ENCODE measurements around the gene CLEC3B.

CLEC3B gene

GRCh38 chr3:44993471-44994205 is 32.5 kb upstream of the CLEC3B start:
- no peak for TF ChIP-seq CTCF (IDR thresholded peaks at IDR 0.05; ENCODE audit: control insufficient read depth, insufficient read depth, low read depth, low read length, missing control alignments)
- H3K4me3 ChIP-seq (ENCODE audit: control insufficient read depth, low read depth, low read length): no peak overlapping the region
- DNase-seq (ENCODE audit: low read depth): no peak

GRCh38 chr3:44995142-44995770 is 30.8 kb upstream of the CLEC3B start:
- TF ChIP-seq CTCF (IDR thresholded peaks at IDR 0.05; ENCODE audit: control insufficient read depth, insufficient read depth, low read depth, low read length, missing control alignments): no peak
- DNase-seq (ENCODE audit: low read depth): no peak
- H3K4me3 ChIP-seq (ENCODE audit: control insufficient read depth, low read depth, low read length): no peak overlapping the region

- TF ChIP-seq CTCF (IDR thresholded peaks at IDR 0.05; ENCODE audit: control insufficient read depth, insufficient read depth, low read depth, low read length, missing control alignments): no peak
- DNase-seq (ENCODE audit: low read depth): no peak
- H3K4me3 ChIP-seq (ENCODE audit: control insufficient read depth, low read depth, low read length): no peak overlapping the region
Measured at GRCh38 chr3:44996556-44996969, 29.5 kb upstream of the CLEC3B start.

GRCh38 chr3:44999782-45000181 is 26.3 kb upstream of the CLEC3B start:
- no peak for TF ChIP-seq CTCF (IDR thresholded peaks at IDR 0.05; ENCODE audit: control insufficient read depth, insufficient read depth, low read depth, low read length, missing control alignments)
- no peak for DNase-seq (ENCODE audit: low read depth)

GRCh38 chr3:45000823-45001222 is 25.3 kb upstream of the CLEC3B start:
- TF ChIP-seq CTCF (IDR thresholded peaks at IDR 0.05; ENCODE audit: control insufficient read depth, insufficient read depth, low read depth, low read length, missing control alignments): no peak
- DNase-seq (ENCODE audit: low read depth): no peak

More at GRCh38 chr3:44999782-45000181, 26.3 kb upstream of the CLEC3B start:
- no peak overlapping the region for H3K4me3 ChIP-seq (ENCODE audit: control insufficient read depth, low read depth, low read length)

GRCh38 chr3:45001738-45002137 is 24.4 kb upstream of the CLEC3B start:
- DNase-seq (ENCODE audit: low read depth): no peak
- H3K4me3 ChIP-seq (ENCODE audit: control insufficient read depth, low read depth, low read length): no peak overlapping the region
- TF ChIP-seq CTCF (IDR thresholded peaks at IDR 0.05; ENCODE audit: control insufficient read depth, insufficient read depth, low read depth, low read length, missing control alignments): no peak

More at GRCh38 chr3:45000823-45001222, 25.3 kb upstream of the CLEC3B start:
- H3K4me3 ChIP-seq (ENCODE audit: control insufficient read depth, low read depth, low read length): no peak overlapping the region
